GM12874 (cell line): ENCODE measurements around the gene TPSD1.

Experiments used
- CTCF ChIP-seq: IDR thresholded peaks from 2 replicates; pipeline ENCODE4 v1.5.1; 2011; ENCODE audit warnings: low read depth, mild to moderate bottlenecking, control low read depth, low read length, moderate library complexity; ENCODE audit not compliant: insufficient read depth

TPSD1 gene

GRCh38 chr16:1244881-1245280 is 11.0 kb upstream of the TPSD1 start:
- no peak for TF ChIP-seq CTCF

DNA sequence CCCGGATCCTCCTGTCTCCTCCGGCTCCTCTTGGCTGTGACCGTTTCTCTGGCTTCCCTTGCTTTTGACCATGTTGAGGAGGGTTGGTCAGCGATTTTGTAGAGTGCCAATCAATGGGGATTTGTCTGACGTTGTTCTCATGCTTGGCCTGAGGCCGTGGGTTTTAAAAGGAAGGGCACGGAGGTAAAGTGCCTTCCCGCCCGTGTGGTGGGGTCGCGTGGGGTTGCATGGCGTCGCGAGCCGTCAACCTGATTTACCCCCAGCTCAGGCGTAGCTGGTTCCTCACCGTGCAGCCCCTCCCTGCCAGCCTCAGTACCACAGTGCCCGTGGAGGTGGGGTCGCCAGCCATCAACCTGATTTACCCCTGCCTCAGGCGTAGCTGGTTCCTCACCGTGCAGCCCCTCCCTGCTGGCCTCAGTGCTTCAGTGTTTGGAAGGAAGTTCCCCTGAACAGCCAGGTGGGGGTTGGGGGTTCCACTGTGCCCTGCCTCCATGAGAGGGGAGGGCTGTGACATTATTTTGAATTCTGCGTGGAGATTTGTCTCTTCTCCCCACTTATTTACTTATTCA is 10.3 kb upstream of the TPSD1 start:
- no peak for TF ChIP-seq CTCF

DNA sequence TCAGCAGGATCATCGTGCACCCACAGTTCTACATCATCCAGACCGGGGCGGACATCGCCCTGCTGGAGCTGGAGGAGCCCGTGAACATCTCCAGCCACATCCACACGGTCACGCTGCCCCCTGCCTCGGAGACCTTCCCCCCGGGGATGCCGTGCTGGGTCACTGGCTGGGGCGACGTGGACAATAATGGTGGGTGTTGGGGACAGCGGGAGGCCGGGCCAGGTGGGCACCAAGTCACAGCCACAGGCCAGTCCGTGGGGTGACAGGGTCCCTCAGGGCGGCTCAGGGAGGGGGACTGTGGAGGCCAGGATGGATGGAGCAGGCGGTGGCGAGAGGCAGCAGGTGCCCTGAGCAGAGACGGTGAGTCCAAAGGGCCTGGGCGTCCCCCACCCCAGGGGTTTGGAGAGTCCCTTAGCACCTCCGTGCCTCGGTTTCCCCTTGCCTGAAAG is 1.0 kb downstream of the TPSD1 start:
- no peak for TF ChIP-seq CTCF

DNA sequence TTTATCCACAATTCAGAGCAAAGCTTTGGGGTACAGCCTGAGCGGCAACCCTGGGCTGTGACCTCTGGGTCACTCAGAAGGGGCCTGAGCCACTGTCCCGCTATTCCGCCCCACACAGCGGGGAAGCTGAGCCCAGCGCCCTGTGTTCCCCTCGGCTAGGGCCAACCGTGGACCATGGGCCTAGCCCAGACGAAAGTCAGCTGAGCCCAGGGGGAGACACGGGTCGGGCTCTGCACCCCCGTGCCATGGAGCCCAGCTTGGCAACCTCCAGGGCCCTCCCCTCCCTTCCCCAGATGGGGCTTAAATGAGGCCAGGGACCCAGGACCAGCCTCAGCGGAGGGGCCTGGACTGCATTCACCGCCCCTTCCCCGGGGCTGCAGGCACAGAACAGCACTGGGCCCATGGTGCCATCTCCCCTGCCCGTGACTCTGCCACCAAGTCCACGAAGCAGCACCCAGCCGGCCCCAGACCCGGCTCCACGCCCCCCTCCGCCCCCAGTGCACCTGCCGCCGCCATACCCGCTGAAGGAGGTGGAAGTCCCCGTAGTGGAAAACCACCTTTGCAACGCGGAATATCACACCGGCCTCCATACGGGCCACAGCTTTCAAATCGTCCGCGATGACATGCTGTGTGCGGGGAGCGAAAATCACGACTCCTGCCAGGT is 1.8 kb downstream of the TPSD1 start:
- no peak for TF ChIP-seq CTCF

DNA sequence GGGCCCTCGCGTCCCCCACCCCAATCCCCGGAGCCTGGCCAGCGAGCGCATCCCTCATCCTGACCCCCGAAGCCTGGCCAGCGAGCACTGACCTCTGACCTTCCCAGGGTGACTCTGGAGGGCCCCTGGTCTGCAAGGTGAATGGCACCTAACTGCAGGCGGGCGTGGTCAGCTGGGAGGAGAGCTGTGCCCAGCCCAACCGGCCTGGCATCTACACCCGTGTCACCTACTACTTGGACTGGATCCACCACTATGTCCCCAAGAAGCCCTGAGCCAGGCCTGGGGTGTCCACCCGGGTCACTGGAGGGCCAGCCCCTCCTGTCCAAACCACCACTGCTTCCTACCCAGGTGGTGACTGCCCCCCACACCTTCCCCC is 2.3 kb downstream of the TPSD1 start:
- TF ChIP-seq CTCF, result no peak

GRCh38 chr16:1258906-1259759 is 3.3 kb downstream of the TPSD1 start:
- TF ChIP-seq CTCF, result no peak

DNA sequence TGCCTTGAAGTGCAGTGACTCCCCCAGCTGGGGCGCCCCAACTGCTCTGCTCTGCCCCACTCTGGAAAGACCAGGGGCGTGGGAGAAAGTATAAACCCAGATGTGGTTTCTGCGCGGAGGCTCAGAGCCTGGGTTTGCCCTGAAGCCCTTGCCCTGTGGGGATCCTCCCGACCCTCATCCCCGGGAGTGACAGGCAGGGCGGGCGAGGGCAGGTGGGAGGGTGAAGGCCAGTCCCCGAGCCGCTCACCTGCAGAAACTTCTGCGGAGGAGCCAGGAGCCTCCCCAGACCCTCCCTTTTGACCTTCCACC is 3.8 kb downstream of the TPSD1 start:
- no peak for TF ChIP-seq CTCF
